GM23338 (cell line): ENCODE data around the gene TMEM101. TPM values are rescaled to one million over a fixed set of nuclear protein-coding genes. Genes with fewer than 3 reads are reported as not detected.

ENCODE experiments used
- ATAC-seq: fragments of 200-7000 bp; cut with Tn5 transposase; 3 replicates; pipeline ENCODE4 v1.9.1; 2020
- DNase-seq: peaks from one replicate; pipeline ENCODE4 v3.0.0-alpha.2; 2015; ENCODE audit warnings: low spot score
- H2AFZ ChIP-seq: fragments of 200-600 bp; sonication (generic); 2 replicates; pipeline ENCODE4 v1.8.0; 2016; ENCODE audit warnings: antibody characterized with exemption, mild to moderate bottlenecking, moderate library complexity
- H3F3A ChIP-seq: fragments of 200-600 bp; sonication (generic); replicated peaks from 2 replicates; pipeline ENCODE4 v1.8.0; 2017; ENCODE audit warnings: antibody characterized with exemption, mixed run types, low read depth
- H3K27ac ChIP-seq: fragments of 200-600 bp; sonication (generic); 2 replicates; pipeline ENCODE4 v1.6.1; 2016; ENCODE audit warnings: low read depth
- H3K27me3 ChIP-seq: fragments of 200-600 bp; sonication (generic); 2 replicates; pipeline ENCODE4 v1.8.0; 2016; ENCODE audit warnings: mild to moderate bottlenecking, mixed run types, moderate library complexity; ENCODE audit not compliant: insufficient read depth
- H3K36me3 ChIP-seq: fragments of 200-600 bp; sonication (generic); 2 replicates; pipeline ENCODE4 v1.8.0; 2016; ENCODE audit warnings: mild to moderate bottlenecking; ENCODE audit not compliant: insufficient read depth
- H3K4me1 ChIP-seq: fragments of 200-600 bp; sonication (generic); 2 replicates; pipeline ENCODE4 v1.8.0; 2016; ENCODE audit warnings: mild to moderate bottlenecking, moderate library complexity; ENCODE audit not compliant: insufficient read depth
- H3K4me2 ChIP-seq: fragments of 200-600 bp; sonication (generic); 2 replicates; pipeline ENCODE4 v1.7.1; 2017; ENCODE audit warnings: mixed run types
- H3K4me3 ChIP-seq: fragments of 200-600 bp; sonication (generic); 2 replicates; pipeline ENCODE4 v1.6.1; 2016; ENCODE audit warnings: mixed run types
- H3K79me2 ChIP-seq: fragments of 200-600 bp; sonication (generic); replicated peaks from 2 replicates; pipeline ENCODE4 v1.8.0; 2017; ENCODE audit warnings: mild to moderate bottlenecking; ENCODE audit not compliant: insufficient read depth
- H3K9me2 ChIP-seq: fragments of 200-600 bp; sonication (generic); 2 replicates; pipeline ENCODE4 v1.8.0; 2017; ENCODE audit not compliant: insufficient read depth
- H4K20me1 ChIP-seq: fragments of 200-600 bp; sonication (generic); replicated peaks from 2 replicates; pipeline ENCODE4 v1.8.0; 2017; ENCODE audit warnings: mild to moderate bottlenecking; ENCODE audit not compliant: insufficient read depth
- H3K27ac Mint-ChIP-seq: 2 replicates; pipeline ENCODE4 v1.8.0; 2020; ENCODE audit warnings: inconsistent platforms, mild to moderate bottlenecking, moderate library complexity, mixed read lengths
- H3K27me3 Mint-ChIP-seq: 3 replicates; pipeline ENCODE4 v1.8.0; 2022; ENCODE audit warnings: low read depth, mild to moderate bottlenecking, moderate library complexity, mixed read lengths, inconsistent platforms; ENCODE audit not compliant: insufficient read depth, poor library complexity
- H3K36me3 Mint-ChIP-seq: 3 replicates; pipeline ENCODE4 v1.8.0; 2021; ENCODE audit warnings: low read depth, mild to moderate bottlenecking, inconsistent platforms, moderate library complexity, mixed read lengths
- H3K4me1 Mint-ChIP-seq: 3 replicates; pipeline ENCODE4 v1.8.0; 2020; ENCODE audit warnings: mild to moderate bottlenecking, inconsistent platforms, mixed read lengths
- H3K4me3 Mint-ChIP-seq: 3 replicates; pipeline ENCODE4 v1.8.0; 2021; ENCODE audit warnings: moderate library complexity, mild to moderate bottlenecking, inconsistent platforms, mixed read lengths
- H3K9me3 Mint-ChIP-seq: 3 replicates; pipeline ENCODE4 v1.8.0; 2020; ENCODE audit warnings: moderate library complexity, mild to moderate bottlenecking, inconsistent platforms, mixed read lengths
- CREB1 ChIP-seq: fragments of 250-450 bp; sonication (Bioruptor Pico); IDR thresholded peaks from 2 replicates; pipeline ENCODE4 v1.5.0; 2020; ENCODE audit warnings: low read depth, mild to moderate bottlenecking, moderate library complexity
- EZH2 ChIP-seq: fragments of 200-600 bp; sonication (generic); IDR thresholded peaks from one replicate; pipeline ENCODE4 v1.8.0; 2017; ENCODE audit warnings: antibody characterized with exemption, mild to moderate bottlenecking, low read depth; ENCODE audit not compliant: unreplicated experiment
- EZH2phosphoT487 ChIP-seq: fragments of 200-600 bp; sonication (generic); IDR thresholded peaks from one replicate; pipeline ENCODE4 v1.8.1; 2018; ENCODE audit warnings: antibody characterized with exemption; ENCODE audit not compliant: unreplicated experiment
- JUNB ChIP-seq: IDR thresholded peaks from one replicate; pipeline ENCODE4 v1.6.1; 2016; ENCODE audit warnings: antibody characterized with exemption; ENCODE audit not compliant: unreplicated experiment
- NANOG ChIP-seq: IDR thresholded peaks from 2 replicates; pipeline ENCODE4 v1.6.1; 2016; ENCODE audit warnings: antibody characterized with exemption, borderline replicate concordance
- POLR2AphosphoS5 ChIP-seq: IDR thresholded peaks from 2 replicates; pipeline ENCODE4 v1.6.1; 2016; ENCODE audit warnings: antibody characterized with exemption, low read depth
- STAT1 ChIP-seq: IDR thresholded peaks from one replicate; pipeline ENCODE4 v1.6.1; 2016; ENCODE audit warnings: antibody characterized with exemption; ENCODE audit not compliant: unreplicated experiment
- ZNF114 ChIP-seq: fragments of 250-450 bp; sonication (Bioruptor Pico); IDR thresholded peaks from 2 replicates; pipeline ENCODE4 v1.5.0; 2020; ENCODE audit warnings: mild to moderate bottlenecking, moderate library complexity
- ZNF331 ChIP-seq: fragments of 250-450 bp; sonication (Bioruptor Pico); IDR thresholded peaks from 2 replicates; pipeline ENCODE4 v1.5.0; 2020; ENCODE audit warnings: low read depth, mild to moderate bottlenecking, moderate library complexity
- polyA plus RNA-seq: library from polyadenylated mRNA; unstranded; fragments of >200 nt; fragmentation: Nextera tagmentation; extraction: Ambion mirVana; gene quantifications from 2 replicates; pipeline ENCODE4 v1.2.1, GENCODE V29; 2016
- total RNA-seq: library from RNA; depleted of rRNA; stranded (reverse); fragments of >200 nt; shearing (Covaris generic); gene quantifications from 2 replicates; pipeline ENCODE4 v1.2.3, GENCODE V29; 2014
- TF ChIP-seq, protein P1 (sequence below), 2 experiments: fragments of 200-600 bp in 1 of 2; sonication (generic) in 1 of 2; conservative IDR thresholded peaks; 2 replicates each; pipeline versions ENCODE4 v1.5.1 to v1.6.1; 2016 to 2017; ENCODE audit warnings: antibody characterized with exemption in 2 of 2, low read depth in 2 of 2, mild to moderate bottlenecking in 2 of 2, moderate library complexity in 1 of 2
- TF ChIP-seq, protein P2 (sequence below): IDR thresholded peaks from one replicate; pipeline ENCODE4 v1.6.1; 2018; ENCODE audit warnings: antibody characterized with exemption; ENCODE audit not compliant: unreplicated experiment
- TF ChIP-seq, protein P3 (sequence below): IDR thresholded peaks from 2 replicates; pipeline ENCODE4 v1.6.1; 2016; ENCODE audit warnings: antibody characterized with exemption
- TF ChIP-seq, protein P4 (sequence below): fragments of 250-450 bp; sonication (Bioruptor Pico); IDR thresholded peaks from 2 replicates; pipeline ENCODE4 v1.5.0; 2020; ENCODE audit warnings: mild to moderate bottlenecking, moderate library complexity

Gene TMEM101
- total and polyA plus RNA-seq, 2 experiments from 2014 or later = 15.9 to 31.6 TPM

DNA sequence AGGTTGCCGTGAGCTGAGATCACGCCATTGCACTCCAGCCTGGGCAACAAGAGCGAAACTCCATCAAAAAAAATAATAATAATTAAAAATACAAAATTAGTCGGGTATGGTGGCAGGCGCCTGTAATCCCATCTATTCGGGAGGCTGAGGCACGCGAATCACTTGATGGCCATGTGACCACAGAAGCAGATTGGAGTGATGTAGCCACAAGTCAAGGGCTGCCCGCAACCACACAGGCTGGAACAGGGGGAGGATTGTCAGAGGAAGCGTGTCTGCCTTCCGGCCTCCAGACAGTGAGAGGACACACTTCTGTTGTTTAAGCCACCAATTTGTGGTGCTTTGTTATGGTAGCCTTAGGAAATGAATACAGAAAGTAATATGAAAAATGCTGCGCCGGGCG is 22.1 kb downstream of the TMEM101 start:
- H3K79me2 ChIP-seq = no peaks in the 10 kb centered on the region
- TF ChIP-seq, protein P1, sequence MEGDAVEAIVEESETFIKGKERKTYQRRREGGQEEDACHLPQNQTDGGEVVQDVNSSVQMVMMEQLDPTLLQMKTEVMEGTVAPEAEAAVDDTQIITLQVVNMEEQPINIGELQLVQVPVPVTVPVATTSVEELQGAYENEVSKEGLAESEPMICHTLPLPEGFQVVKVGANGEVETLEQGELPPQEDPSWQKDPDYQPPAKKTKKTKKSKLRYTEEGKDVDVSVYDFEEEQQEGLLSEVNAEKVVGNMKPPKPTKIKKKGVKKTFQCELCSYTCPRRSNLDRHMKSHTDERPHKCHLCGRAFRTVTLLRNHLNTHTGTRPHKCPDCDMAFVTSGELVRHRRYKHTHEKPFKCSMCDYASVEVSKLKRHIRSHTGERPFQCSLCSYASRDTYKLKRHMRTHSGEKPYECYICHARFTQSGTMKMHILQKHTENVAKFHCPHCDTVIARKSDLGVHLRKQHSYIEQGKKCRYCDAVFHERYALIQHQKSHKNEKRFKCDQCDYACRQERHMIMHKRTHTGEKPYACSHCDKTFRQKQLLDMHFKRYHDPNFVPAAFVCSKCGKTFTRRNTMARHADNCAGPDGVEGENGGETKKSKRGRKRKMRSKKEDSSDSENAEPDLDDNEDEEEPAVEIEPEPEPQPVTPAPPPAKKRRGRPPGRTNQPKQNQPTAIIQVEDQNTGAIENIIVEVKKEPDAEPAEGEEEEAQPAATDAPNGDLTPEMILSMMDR (conservative IDR thresholded peaks at IDR 0.05; ENCODE audit: low read depth in 2 of 2) = no peak
- TF ChIP-seq, protein P2, sequence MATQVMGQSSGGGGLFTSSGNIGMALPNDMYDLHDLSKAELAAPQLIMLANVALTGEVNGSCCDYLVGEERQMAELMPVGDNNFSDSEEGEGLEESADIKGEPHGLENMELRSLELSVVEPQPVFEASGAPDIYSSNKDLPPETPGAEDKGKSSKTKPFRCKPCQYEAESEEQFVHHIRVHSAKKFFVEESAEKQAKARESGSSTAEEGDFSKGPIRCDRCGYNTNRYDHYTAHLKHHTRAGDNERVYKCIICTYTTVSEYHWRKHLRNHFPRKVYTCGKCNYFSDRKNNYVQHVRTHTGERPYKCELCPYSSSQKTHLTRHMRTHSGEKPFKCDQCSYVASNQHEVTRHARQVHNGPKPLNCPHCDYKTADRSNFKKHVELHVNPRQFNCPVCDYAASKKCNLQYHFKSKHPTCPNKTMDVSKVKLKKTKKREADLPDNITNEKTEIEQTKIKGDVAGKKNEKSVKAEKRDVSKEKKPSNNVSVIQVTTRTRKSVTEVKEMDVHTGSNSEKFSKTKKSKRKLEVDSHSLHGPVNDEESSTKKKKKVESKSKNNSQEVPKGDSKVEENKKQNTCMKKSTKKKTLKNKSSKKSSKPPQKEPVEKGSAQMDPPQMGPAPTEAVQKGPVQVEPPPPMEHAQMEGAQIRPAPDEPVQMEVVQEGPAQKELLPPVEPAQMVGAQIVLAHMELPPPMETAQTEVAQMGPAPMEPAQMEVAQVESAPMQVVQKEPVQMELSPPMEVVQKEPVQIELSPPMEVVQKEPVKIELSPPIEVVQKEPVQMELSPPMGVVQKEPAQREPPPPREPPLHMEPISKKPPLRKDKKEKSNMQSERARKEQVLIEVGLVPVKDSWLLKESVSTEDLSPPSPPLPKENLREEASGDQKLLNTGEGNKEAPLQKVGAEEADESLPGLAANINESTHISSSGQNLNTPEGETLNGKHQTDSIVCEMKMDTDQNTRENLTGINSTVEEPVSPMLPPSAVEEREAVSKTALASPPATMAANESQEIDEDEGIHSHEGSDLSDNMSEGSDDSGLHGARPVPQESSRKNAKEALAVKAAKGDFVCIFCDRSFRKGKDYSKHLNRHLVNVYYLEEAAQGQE = no peak
- no peak for TF ChIP-seq STAT1
- TF ChIP-seq, protein P3, sequence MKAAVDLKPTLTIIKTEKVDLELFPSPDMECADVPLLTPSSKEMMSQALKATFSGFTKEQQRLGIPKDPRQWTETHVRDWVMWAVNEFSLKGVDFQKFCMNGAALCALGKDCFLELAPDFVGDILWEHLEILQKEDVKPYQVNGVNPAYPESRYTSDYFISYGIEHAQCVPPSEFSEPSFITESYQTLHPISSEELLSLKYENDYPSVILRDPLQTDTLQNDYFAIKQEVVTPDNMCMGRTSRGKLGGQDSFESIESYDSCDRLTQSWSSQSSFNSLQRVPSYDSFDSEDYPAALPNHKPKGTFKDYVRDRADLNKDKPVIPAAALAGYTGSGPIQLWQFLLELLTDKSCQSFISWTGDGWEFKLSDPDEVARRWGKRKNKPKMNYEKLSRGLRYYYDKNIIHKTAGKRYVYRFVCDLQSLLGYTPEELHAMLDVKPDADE = no peak
- TF ChIP-seq EZH2phosphoT487 = no peak
- TF ChIP-seq EZH2 = no peak
- no peak for TF ChIP-seq CREB1 (CRISPR knock-in tag)
- TF ChIP-seq ZNF114 (CRISPR knock-in tag) = no peak
- TF ChIP-seq NANOG = no peak
- no peak for TF ChIP-seq POLR2AphosphoS5
- no peak for TF ChIP-seq ZNF331 (CRISPR knock-in tag)
- TF ChIP-seq JUNB = no peak
- TF ChIP-seq, protein P4, sequence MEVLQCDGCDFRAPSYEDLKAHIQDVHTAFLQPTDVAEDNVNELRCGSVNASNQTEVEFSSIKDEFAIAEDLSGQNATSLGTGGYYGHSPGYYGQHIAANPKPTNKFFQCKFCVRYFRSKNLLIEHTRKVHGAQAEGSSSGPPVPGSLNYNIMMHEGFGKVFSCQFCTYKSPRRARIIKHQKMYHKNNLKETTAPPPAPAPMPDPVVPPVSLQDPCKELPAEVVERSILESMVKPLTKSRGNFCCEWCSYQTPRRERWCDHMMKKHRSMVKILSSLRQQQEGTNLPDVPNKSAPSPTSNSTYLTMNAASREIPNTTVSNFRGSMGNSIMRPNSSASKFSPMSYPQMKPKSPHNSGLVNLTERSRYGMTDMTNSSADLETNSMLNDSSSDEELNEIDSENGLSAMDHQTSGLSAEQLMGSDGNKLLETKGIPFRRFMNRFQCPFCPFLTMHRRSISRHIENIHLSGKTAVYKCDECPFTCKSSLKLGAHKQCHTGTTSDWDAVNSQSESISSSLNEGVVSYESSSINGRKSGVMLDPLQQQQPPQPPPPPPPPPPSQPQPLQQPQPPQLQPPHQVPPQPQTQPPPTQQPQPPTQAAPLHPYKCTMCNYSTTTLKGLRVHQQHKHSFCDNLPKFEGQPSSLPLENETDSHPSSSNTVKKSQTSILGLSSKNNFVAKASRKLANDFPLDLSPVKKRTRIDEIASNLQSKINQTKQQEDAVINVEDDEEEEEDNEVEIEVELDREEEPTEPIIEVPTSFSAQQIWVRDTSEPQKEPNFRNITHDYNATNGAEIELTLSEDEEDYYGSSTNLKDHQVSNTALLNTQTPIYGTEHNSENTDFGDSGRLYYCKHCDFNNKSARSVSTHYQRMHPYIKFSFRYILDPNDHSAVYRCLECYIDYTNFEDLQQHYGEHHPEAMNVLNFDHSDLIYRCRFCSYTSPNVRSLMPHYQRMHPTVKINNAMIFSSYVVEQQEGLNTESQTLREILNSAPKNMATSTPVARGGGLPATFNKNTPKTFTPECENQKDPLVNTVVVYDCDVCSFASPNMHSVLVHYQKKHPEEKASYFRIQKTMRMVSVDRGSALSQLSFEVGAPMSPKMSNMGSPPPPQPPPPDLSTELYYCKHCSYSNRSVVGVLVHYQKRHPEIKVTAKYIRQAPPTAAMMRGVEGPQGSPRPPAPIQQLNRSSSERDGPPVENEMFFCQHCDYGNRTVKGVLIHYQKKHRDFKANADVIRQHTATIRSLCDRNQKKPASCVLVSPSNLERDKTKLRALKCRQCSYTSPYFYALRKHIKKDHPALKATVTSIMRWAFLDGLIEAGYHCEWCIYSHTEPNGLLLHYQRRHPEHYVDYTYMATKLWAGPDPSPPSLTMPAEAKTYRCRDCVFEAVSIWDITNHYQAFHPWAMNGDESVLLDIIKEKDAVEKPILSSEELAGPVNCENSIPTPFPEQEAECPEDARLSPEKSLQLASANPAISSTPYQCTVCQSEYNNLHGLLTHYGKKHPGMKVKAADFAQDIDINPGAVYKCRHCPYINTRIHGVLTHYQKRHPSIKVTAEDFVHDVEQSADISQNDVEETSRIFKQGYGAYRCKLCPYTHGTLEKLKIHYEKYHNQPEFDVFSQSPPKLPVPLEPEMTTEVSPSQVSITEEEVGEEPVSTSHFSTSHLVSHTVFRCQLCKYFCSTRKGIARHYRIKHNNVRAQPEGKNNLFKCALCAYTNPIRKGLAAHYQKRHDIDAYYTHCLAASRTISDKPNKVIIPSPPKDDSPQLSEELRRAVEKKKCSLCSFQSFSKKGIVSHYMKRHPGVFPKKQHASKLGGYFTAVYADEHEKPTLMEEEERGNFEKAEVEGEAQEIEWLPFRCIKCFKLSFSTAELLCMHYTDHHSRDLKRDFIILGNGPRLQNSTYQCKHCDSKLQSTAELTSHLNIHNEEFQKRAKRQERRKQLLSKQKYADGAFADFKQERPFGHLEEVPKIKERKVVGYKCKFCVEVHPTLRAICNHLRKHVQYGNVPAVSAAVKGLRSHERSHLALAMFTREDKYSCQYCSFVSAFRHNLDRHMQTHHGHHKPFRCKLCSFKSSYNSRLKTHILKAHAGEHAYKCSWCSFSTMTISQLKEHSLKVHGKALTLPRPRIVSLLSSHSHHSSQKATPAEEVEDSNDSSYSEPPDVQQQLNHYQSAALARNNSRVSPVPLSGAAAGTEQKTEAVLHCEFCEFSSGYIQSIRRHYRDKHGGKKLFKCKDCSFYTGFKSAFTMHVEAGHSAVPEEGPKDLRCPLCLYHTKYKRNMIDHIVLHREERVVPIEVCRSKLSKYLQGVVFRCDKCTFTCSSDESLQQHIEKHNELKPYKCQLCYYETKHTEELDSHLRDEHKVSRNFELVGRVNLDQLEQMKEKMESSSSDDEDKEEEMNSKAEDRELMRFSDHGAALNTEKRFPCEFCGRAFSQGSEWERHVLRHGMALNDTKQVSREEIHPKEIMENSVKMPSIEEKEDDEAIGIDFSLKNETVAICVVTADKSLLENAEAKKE = no peak
- H3K4me2 ChIP-seq = no peak overlapping the region
- no peak overlapping the region for H2AFZ ChIP-seq
- no peaks in the 10 kb centered on the region for H3F3A ChIP-seq
- no peak overlapping the region for H3K27ac ChIP-seq
- H3K27me3 Mint-ChIP-seq = peaks cover 4% of the 10 kb centered on the region
- H3K4me3 ChIP-seq = no peak overlapping the region
- no peak overlapping the region for H3K4me3 Mint-ChIP-seq
- no peaks in the 10 kb centered on the region for H3K4me1 ChIP-seq
- H3K9me2 ChIP-seq = no peaks in the 10 kb centered on the region
- no peak for ATAC-seq
- H3K27ac Mint-ChIP-seq = no peak overlapping the region
- DNase-seq = no peak
- H3K27me3 ChIP-seq = peaks cover 10% of the 10 kb centered on the region
- no peaks in the 10 kb centered on the region for H4K20me1 ChIP-seq
- H3K9me3 Mint-ChIP-seq = no peaks in the 10 kb centered on the region
- no peaks in the 10 kb centered on the region for H3K36me3 ChIP-seq
- H3K4me1 Mint-ChIP-seq = peaks cover 3% of the 10 kb centered on the region
- no peaks in the 10 kb centered on the region for H3K36me3 Mint-ChIP-seq
